ENCODE results near the gene ZNF143.
"Not testable (repeated sequence)": the region's sequence is repeated elsewhere in the genome, so short reads cannot be mapped to it uniquely, and the experiment has no call there.

The ZNF143 gene

DNA sequence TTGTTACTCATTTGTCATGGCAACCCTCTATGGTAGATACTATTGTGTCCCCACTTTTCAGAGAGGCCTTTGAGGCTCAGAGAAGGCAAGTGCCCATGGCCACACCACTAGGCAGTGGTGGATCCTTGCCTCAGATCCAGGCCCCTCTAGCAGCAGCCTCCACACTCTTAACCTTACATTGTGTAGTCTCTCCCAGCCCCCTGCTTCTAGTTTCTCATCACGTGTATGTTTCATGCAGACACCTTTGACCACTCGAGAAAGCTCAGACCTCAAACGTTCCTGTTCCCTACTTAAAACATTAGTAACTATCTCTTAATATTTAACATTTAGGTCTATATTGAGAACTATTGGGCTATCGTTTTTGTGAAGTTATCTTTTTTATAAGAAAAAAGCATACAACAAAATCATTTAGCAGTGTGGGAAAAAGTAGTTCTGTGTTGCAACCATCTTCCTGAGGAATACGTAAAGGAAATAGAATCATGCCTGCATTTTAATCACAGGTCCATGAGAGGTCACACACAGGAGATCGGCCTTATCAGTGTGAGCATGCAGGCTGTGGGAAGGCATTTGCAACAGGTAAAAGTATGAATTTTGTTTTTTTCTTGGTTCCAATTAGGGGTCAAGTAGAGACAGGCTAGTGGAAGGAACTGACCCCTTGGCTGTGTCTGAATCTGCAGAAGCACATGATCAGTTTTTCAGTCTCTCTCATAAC is 35.1 kb downstream of the ZNF143 start:
- DNase-seq (ENCODE audit: low read depth) = no peak
- TF ChIP-seq, protein P1, sequence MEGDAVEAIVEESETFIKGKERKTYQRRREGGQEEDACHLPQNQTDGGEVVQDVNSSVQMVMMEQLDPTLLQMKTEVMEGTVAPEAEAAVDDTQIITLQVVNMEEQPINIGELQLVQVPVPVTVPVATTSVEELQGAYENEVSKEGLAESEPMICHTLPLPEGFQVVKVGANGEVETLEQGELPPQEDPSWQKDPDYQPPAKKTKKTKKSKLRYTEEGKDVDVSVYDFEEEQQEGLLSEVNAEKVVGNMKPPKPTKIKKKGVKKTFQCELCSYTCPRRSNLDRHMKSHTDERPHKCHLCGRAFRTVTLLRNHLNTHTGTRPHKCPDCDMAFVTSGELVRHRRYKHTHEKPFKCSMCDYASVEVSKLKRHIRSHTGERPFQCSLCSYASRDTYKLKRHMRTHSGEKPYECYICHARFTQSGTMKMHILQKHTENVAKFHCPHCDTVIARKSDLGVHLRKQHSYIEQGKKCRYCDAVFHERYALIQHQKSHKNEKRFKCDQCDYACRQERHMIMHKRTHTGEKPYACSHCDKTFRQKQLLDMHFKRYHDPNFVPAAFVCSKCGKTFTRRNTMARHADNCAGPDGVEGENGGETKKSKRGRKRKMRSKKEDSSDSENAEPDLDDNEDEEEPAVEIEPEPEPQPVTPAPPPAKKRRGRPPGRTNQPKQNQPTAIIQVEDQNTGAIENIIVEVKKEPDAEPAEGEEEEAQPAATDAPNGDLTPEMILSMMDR (IDR thresholded peaks at IDR 0.05; ENCODE audit: control insufficient read depth, extremely low read depth, insufficient read depth) = no peak
- H3K4me3 ChIP-seq (ENCODE audit: low read depth, low read length) = no peak overlapping the region

DNA sequence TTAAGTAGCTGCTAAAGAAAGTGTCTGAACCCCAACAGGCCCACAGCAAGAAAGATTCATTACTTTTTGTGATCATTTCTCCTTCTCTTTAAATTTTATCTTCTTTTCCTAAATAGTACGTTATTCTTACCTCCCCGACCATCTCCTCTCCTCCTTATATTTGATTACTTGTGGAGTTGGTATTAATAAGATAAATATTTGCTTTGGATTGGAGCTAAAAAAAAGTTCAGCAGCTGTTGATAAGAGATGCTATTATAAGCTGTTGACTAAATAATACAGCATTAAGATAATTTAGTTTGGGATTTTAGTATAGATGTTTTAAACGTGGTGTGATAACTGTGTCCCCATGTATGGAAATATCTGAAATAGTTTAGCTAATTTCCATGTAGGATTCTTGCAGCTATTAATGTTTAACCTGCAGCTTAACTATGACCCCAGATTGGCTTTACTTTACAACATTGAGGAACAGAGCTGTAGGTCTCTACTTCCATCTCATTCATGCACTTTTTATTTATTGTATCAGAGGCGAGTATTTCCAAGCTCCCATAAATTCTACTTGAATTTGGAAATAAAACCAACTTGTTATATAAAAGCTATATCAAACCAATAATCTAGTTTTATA is 37.8 kb downstream of the ZNF143 start:
- no peak overlapping the region for H3K4me3 ChIP-seq (ENCODE audit: low read depth, low read length)
- no peak for DNase-seq (ENCODE audit: low read depth)
- TF ChIP-seq, protein P1 (IDR thresholded peaks at IDR 0.05; ENCODE audit: control insufficient read depth, extremely low read depth, insufficient read depth) = no peak

DNA sequence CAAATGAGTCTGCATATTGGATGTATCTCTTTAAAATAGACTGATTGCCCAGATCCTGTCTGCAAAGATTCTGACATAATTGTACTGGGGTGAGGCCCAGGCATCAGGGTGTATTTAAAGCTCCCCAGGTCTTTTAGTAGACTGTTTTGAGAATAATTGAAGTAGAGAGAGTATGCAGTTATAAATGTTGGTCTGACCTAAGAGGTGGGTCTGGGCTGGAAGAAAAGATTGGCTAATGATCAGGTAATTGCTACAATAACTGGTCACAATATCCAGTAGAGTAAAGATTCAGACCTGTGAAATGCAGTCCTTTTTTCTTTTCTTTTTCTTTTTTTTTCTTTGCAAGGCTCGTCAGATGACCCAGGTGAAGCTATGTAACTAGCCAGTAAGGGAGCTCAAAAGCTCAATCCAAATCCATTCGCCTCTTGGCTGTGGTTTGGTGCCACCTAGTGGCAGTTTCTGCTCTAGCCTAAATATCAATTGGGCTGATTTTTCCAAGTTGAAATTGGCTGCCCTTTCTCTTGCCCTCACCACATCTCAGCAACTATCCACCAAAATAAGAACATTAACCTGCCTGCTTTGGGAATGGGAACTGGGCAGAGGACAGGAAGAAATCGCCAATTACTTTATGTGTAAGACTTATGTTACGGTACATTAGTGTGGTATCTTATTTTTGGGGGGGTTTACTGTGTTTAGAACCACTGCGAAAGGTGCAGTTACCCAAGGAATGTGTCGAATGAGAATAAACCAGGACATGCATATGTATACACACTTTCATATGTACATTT is 45.9 kb downstream of the ZNF143 start:
- no peak overlapping the region for H3K4me3 ChIP-seq (ENCODE audit: low read depth, low read length)
- peak; percentile 58 for DNase-seq (ENCODE audit: low read depth)
- TF ChIP-seq, protein P1 (IDR thresholded peaks at IDR 0.05; ENCODE audit: control insufficient read depth, extremely low read depth, insufficient read depth) = peak; percentile 91

DNA sequence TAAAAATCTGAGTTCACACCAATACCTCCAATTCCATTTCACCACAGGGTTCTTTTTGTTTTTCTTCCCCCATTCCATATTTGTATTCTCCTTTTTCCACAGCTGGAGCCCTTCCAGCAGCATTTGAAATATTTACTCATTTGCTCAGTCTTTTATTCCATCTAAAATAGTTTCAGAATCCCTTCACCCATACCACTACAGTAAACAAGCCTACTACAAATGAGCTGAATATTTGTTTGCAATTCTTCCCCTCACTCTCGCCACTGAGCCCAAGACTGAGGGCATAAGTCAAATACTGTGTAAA is 46.4 kb downstream of the ZNF143 start:
- TF ChIP-seq, protein P1 (IDR thresholded peaks at IDR 0.05; ENCODE audit: control insufficient read depth, extremely low read depth, insufficient read depth) = no peak
- no peak for DNase-seq (ENCODE audit: low read depth)
- no peak overlapping the region for H3K4me3 ChIP-seq (ENCODE audit: low read depth, low read length)

DNA sequence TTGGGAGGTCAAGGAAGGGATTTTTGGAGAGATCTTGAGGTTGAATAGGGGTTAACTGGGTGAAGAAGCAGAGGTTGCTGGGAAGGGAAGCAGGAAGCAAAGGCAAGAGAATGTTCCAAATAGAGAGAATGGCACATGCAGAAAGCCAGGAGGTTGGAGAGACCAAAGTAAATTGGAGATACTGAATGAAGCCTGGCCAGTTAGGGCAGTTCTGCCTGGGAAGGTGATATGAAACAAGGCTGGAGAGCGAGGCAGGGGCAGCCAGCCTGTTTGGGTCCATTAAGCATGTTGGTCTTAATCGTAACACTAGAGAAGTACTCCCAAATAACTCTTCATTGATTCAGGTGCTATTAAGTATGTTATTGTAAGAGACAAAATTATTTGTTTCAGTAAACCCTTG is 48.2 kb downstream of the ZNF143 start:
- no peak for DNase-seq (ENCODE audit: low read depth)
- H3K4me3 ChIP-seq (ENCODE audit: low read depth, low read length) = no peak overlapping the region
- TF ChIP-seq, protein P1 (IDR thresholded peaks at IDR 0.05; ENCODE audit: control insufficient read depth, extremely low read depth, insufficient read depth) = no peak

DNA sequence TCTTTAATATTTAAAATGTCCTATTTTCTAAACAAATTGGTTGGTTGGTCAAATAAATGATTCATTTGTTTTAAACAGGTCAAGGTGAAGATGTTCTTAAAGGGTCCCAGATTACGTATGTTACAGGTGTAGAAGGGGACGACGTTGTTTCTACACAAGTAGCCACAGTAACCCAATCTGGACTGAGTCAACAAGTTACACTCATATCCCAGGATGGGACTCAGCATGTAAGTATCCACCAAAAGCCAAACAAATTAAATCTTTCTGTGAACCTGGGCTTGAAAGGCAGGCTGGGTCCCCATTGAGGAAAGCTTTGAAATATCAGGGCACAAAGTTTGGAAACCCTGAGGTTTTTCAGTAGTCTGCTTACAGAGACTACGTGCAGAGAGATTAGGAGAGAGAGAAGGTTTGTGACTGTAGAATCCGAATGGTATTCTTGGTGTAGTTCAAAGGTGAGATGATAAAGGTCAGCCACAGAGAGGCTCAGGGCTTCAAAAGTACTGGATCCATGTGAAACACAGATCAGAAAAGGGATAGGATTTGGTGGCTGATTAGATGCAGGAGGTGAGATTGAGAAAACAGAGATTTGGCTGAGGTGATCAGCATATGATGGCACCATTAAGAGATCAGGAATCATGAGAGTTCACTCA is 51.7 kb downstream of the ZNF143 start:
- TF ChIP-seq, protein P1 (IDR thresholded peaks at IDR 0.05; ENCODE audit: control insufficient read depth, extremely low read depth, insufficient read depth) = no peak
- DNase-seq (ENCODE audit: low read depth) = no peak
- no peak overlapping the region for H3K4me3 ChIP-seq (ENCODE audit: low read depth, low read length)

DNA sequence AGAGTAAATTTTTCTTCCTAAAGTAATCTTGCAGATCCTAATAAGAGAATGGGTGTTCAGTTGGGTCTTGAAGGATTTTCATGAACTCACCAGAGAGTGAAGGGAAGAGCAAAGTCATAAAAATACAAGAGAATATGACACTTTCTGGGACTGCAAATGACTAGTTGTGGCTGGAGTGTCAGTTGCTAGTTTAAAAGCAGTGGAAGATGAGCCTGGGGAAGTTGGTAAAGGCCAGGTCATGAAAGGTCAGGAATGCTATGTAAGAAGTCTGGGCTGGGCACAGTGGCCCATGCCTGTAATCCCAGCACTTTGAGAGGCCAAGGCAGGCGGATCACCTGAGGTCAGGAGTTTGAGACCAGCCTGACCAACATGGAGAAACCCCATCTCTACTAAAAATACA is 53.8 kb downstream of the ZNF143 start:
- H3K4me3 ChIP-seq (ENCODE audit: low read depth, low read length); DNase-seq (ENCODE audit: low read depth): not testable (repeated sequence)
